NCI-H2029 treated with DMSO at 0.1 percent for 48 hours (cell line): ENCODE results near the gene RPL14.
A peak's percentile ranks its signal among the peaks of the same experiment; 100 is the strongest.

Experiments used
- DNase-seq: peaks from one replicate; lab custom pipeline; 2025; lab: John Stamatoyannopoulos, UW

Gene RPL14

DNA sequence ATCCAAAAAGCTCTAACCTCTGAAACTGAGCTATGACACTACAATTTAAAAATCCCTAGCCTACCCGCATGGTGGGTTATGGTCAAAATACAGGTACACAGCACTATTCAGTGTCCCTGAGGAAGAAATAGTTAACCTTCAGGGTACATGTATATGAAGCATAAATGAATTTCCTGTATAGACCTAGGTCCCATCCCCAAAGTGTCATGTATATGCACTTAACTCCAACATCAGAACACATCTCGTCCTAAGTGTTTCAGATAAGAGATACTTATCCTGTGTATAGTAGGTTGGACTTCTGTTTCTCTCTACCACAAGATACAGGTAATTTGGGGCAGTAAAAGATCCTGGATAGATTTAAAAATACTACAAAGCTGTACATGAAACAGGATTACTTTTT, 6.4 kb downstream of the RPL14 start:
- no peak for DNase-seq

GRCh38 chr3:40464339-40465110, 7.4 kb downstream of the RPL14 start:
- DNase-seq: no peak

GRCh38 chr3:40465111-40465407, 7.9 kb downstream of the RPL14 start:
- no peak for DNase-seq

DNA sequence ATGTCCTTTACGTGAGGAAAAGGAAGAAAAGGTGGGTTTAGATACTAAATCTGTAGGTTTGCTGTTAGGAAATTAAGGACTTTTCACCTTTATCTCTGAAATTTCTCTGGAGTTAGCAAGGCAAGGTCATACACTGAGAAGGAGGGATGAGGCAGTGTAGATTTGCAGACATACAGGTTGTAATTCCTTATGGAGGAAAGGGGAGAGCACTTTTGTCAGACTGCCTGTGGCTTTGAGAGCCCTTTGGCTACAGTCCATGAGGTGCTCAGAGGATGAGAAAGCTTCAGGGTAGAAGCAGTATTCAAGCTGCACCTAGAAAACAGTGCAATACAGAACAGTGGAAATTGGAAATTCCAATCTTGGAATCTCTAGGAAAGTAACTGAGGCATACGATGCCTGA, 8.3 kb downstream of the RPL14 start:
- peak; percentile 52 for DNase-seq

GRCh38 chr3:40468018-40468417, 10.9 kb downstream of the RPL14 start:
- DNase-seq: peak; percentile 45

GRCh38 chr3:40470701-40471100, 13.6 kb downstream of the RPL14 start:
- DNase-seq: no peak

DNA sequence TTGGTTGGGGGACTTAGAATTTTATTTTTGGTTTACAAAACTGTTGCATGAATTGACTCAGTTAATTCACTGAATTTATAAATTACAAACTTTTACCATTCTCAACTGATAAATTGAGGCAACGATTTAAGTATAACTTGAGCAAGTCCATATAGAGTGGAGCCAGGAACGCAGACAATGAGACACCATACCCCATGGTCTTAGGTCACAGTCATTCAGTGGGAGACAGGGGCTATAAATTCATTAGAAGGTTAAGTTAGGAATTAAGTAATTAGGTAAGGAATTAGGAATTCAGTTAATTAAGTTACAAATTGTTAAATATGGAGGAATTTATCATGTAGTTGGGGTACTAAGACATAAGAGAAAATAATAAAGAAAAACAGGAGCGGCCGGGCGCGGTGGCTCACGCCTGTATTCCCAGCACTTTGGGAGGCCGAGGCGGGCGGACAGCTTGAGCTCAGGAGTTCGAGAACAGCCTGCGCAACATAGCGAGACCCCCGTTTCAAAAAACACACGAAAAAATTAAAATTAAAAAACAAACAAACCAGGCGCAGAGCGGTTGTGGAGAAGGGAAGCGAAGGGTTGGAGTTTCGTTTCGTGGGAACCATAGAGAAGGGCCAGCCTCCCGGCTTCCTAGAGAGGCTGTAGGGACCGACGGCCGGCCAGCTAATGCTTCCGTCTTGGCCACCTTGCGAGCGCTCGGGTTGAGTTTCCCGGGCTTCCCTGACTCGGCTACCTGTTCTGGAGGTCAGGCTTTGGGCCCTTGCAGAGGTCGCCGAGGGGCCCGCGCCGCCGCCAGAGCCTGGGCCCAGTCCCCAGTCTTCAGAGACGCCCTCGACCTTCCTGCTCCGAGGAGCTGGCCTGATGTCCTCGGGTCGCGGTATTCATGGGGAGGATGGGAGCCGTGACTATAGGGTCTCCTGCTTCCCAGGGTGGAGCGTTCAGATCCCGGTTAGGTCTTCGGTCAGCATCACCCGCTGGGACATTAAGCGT, 19.6 kb downstream of the RPL14 start, which contains the start of gene ZNF619:
ZNF619 (plus strand) TSS at position 645 of the 993 bp plus-strand sequence. CDS start 858 bp downstream, outside the sequence.
- peak; percentile 60 for DNase-seq

GRCh38 chr3:40477666-40478065, 20.5 kb downstream of the RPL14 start:
- no peak for DNase-seq

- no peak for DNase-seq
These were observed 30.0 kb downstream of the RPL14 start for GRCh38 chr3:40487172-40487571.

DNA sequence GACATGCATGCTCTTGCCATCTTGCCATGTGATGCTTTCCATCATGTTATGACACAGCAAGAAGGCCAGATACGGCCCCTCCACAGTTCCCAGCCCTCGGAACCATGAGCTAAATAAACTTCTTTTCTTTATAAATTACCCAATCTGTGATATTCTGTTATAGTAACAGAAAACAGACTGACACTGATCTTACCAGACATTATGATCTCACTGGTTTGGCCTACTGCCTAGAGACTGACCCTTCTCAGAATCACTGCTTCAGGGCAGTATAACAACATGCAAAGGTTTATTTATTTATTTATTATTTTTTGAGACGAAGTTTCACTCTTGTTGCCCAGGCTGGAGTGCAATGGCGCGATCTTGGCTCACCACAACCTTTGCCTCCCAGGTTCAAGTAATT, 33.8 kb downstream of the RPL14 start:
- DNase-seq: no peak

DNA sequence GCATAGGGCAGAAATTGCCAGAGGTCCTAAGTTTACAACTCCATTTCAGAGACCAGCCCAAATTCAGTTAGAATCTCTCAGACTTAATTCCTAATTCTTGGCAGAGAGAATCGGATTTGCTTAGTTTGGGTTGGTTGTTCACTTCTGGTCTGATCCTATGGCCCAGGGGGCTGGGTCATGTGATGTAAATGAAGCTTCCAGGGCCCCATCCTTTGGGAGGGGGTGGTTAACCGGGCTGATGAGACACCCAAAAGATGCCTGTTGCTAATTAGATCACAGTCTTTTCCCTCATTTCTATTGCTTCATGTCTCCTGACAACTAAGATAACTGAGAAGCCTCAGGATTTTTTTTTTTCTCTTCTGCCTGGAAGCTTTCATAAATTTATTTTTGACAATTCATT, 37.6 kb downstream of the RPL14 start:
- DNase-seq: no peak

DNA sequence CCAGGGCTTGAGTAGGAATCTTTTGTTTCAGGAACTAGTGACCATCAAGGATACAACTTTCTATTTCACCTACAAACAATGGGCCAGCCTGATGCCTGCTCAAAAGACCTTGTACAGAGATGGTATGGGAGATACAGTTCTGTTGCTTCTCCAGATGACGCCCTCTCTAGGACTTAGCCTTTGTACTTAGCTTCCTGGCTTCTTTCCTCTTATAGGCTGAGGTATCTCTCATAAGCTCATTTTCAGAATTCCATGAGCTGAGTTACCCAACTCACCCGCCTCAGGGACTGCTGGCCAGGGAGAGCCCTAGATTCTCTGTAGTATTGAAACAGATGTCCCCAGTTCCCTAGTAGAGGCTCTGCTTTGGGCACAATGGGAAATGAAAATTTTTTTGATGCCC, 40.1 kb downstream of the RPL14 start:
- no peak for DNase-seq

- no peak for DNase-seq
These were observed 42.8 kb downstream of the RPL14 start for GRCh38 chr3:40499952-40500351.

DNA sequence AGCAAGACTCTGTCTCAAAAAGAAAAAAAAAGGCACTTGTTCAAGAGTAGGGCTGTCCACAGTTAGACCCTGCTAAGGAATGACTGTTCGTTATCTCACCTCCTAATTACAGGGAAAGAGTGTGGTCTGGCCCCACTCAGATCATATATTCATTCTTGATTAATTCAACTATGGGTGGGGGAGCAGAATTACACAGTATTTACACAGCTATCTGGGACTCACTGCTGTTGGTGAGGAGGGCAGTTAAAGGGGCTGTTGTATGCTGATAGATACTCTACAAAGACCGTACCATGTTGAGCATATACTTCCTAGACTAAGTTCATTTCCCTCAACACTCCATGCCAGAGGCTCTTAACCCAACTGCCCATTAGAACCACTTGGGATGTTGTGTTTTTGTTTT, 44.9 kb downstream of the RPL14 start:
- DNase-seq: no peak

DNA sequence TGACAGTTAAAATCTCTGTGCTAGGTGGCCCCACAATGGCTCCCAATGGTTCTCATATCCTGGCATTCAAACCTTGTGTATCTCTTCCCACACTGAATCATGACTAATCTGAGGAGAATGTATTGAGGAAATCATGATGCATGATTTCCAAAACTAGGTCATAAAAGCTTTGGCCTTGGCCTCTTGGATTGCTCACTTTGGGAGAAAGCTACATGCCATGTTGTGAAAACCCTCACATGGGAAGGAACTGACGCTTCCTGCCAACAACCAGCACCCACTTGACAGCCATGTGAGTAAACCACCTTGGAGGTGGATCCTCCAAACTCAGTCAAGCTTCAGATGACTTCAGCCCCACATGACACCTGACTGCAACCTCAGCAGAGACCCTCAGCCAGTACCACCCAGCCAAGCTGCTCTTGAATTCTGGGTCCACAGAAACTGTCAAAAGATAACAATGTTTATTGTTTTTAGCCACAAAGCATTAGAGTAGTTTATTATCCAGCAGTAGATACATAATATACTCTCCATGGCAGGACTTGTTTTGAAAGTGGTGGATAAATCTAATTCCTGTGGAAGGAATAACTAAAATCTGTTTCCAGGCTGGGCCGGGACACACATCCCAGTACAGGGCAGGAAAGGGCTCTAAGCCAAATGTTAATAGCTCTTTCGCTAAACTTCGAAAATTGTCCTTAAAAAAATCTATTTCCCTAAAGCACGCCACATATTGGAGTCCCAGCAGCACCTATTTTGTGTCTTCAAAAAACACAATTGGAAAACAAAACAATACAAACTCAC, 47.7 kb downstream of the RPL14 start:
- DNase-seq: no peak

GRCh38 chr3:40505599-40506462, 48.7 kb downstream of the RPL14 start, which contains the start of gene ZNF620:
Gene ZNF620, plus strand, starts transcription at chr3:40506039. Its CDS starts 314 bp downstream, at chr3:40506353.
- peak; percentile 96 for DNase-seq

DNA sequence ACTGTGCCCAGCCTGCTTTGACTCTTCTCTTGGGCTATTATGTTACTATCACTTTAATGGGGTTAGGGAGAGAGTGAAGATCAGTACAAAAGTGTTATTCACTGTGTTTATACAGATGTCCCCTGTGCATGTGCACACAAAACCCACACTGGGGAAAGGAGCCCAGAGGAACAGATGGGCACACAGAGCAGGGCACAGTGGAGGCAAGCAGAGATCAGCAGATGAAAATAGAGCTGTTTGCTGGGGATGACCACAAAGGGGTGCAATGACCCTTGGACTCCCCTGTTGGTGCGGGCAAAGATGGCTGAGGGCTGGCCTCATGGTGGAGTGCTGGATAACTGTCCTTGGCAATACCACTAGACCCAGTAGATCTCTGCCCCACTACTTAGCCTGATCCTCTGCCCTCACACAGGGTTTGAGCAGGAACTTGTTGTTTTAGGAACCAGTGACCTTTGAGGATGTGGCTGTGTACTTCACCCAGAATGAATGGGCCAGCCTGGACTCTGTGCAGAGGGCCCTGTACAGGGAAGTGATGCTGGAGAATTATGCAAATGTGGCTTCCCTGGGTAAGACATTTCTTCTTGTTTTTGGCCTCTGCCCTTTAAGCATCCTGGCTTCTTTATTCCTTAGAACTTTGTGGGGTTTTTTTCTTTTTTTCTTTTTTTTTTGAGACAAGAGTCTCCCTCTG, 54.0 kb downstream of the RPL14 start:
- no peak for DNase-seq

GRCh38 chr3:40516201-40516600, 59.1 kb downstream of the RPL14 start:
- DNase-seq: no peak

DNA sequence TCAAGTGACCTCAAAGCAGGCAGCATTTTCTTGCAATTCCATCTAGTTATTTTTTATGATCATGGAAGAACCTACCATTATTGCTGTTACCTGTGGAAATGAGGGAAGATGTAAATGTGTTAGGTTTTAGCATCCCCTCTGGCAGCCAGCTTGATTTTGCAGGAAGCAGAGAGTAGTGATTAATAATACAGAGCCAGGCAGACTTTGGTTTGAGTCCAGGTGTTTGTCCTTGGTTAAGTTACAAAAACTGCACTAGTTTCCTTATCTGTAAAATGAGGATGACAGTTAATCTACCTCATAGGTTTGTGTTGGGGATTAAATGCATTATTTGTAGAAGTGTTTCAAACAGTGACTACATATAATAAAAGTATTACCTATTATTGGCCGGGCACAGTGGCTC, 60.9 kb downstream of the RPL14 start:
- no peak for DNase-seq
